Measurements from ENCODE around the gene RTN4RL1. TPM values are rescaled to one million over a fixed set of nuclear protein-coding genes. Genes with fewer than 3 reads are reported as not detected.

Gene RTN4RL1
- total and polyA plus RNA-seq, 9 of the 15 experiments (the other 6 are each of a cell fraction or from before 2014, with no cell fraction given), result 0.04 to 0.06 (median 0.04) TPM; not detected in 5

DNA sequence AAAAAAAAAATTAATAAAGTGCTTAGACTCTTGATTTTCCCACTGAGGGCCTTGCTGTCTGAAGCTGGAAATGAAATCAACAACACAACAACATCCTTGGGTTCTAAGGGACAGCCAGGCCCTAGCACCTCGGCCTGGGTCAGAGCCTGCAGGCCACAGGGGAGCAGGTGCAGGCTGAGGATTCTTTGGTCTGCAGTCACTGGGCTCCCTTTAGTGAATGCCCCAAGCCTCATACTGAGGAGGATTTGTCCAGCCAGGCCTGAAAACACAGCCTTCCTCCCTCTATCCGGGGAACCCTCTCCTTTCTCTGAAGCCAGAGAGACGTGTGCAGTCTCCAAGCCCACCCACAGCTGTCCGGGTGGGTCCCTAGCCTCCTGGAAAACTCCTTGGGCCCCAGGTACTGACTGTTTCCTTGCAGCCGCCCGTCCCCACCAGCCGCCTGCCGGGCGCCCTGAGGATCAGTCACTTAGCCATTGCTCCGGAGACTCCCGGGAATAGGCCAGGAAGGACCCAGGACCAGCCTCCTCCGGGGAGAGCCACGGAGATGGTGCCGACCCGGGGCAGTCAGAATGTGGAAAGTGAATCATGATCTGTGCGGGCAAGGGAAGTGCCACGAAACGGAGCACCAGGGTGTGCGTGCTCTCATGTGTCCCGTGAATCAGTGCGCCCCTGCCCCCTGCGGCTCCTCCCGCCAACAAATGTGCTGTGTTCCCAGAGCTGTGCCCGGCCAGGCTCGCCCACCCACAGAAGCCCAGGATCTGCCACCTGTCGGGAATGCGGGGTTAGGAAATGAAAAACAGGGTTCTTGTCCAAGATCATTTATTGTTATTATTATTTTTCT, 91.0 kb downstream of the RTN4RL1 start:
- FAIRE-seq, result no peak
- in situ Hi-C loops (cut with MboI), result no loop called here
- ChIA-PET CTCF (ENCODE audit: low intra/inter-chr PET ratio) (no interaction called here), POLR2A (no interaction called here)
- Histone ChIP-seq H4K20me1 (replicated peaks; ENCODE audit: control insufficient read depth, insufficient read depth, low read length) (no peaks in the 10 kb centered on the region; the same call in 1 of the 2 replicates), H3K4me3 (no peak overlapping the region), H3K9me1 (ENCODE audit: control insufficient read depth, insufficient read depth, low read length) (no peaks in the 10 kb centered on the region), H3K27ac (ENCODE audit: extremely low read depth, low read depth, low read length) (no peak overlapping the region), H3K36me3 (ENCODE audit: control insufficient read depth, insufficient read depth, low read length) (no peaks in the 10 kb centered on the region), H3K79me2 (ENCODE audit: control insufficient read depth, insufficient read depth, low read length) (no peaks in the 10 kb centered on the region), H3K4me1 (replicated peaks in 1 of 2; ENCODE audit: control insufficient read depth in 2 of 2, insufficient read depth in 2 of 2, low read length in 2 of 2) (peaks cover 0 to 22% of the 10 kb centered on the region in 2 experiments; a peak in 2 of 5 replicates), H3K27me3 (ENCODE audit: control insufficient read depth in 2 of 2, insufficient read depth in 2 of 2, low read length in 2 of 2) (peaks cover 20 to 70% of the 10 kb centered on the region in 2 experiments; a peak in 4 of 5 replicates), H2AFZ (ENCODE audit: low read depth, low read length) (no peak overlapping the region), H3K9me3 (replicated peaks; ENCODE audit: control insufficient read depth, insufficient read depth, low read depth, low read length) (no peaks in the 10 kb centered on the region), H3K4me2 (ENCODE audit: insufficient read depth, low read length) (no peak overlapping the region), H3K9ac (ENCODE audit: insufficient read depth in 1 of 2, low read depth in 2 of 2, low read length in 2 of 2) (no peak overlapping the region)
- no peak for DNase-seq (ENCODE audit: extremely low read depth in 1 of 4, low spot score in 3 of 4)
- intact Hi-C loops (cut with micrococcal nuclease), result no loop called here
- 14% methylated on average over 19 of the region's 27 CpGs for WGBS (ENCODE audit: insufficient coverage, low coverage, missing lambda C conversion rate)
- no TSS peak for BruUV-seq (replicated peaks)
- ATAC-seq, result no peak; the same call in 2 of the 3 replicates
- TF ChIP-seq NELFE (IDR thresholded peaks at IDR 0.05; ENCODE audit: insufficient read depth, insufficient read length) (no peak), ZNF586 (CRISPR knock-in tag; conservative IDR thresholded peaks at IDR 0.05) (no peak), NFE2 (IDR thresholded peaks at IDR 0.05; ENCODE audit: low read depth) (no peak), PHB2 (IDR thresholded peaks at IDR 0.05; ENCODE audit: low read depth) (no peak), E2F4 (CRISPR knock-in tag; IDR thresholded peaks at IDR 0.05; ENCODE audit: low read depth) (no peak), ZBTB9 (CRISPR knock-in tag; IDR thresholded peaks at IDR 0.05) (no peak), CREB1 (IDR thresholded peaks at IDR 0.05) (no peak), CREB1 (CRISPR knock-in tag; IDR thresholded peaks at IDR 0.05) (no peak), ADNP (tag; IDR thresholded peaks at IDR 0.05) (no peak), BCOR (IDR thresholded peaks at IDR 0.05) (no peak)
